SKM-1 treated with dmso at 0.1 percent for 144 hours (cell line): ENCODE data around the gene VWF.

Experiments
- DNase-seq: peaks from one replicate; lab custom pipeline; 2025; ENCODE audit not compliant: unreplicated experiment; lab: John Stamatoyannopoulos, UW

Gene VWF

GRCh38 chr12:5899675-5900074 is 224.8 kb downstream of the VWF start:
- DNase-seq, result no peak

GRCh38 chr12:5898874-5899273 is 225.6 kb downstream of the VWF start:
- DNase-seq, result no peak
